ENCODE results near the gene PNMA6A.
"Not testable (repeated sequence)": the region's sequence is repeated elsewhere in the genome, so short reads cannot be mapped to it uniquely, and the experiment has no call there.

PNMA6A gene

DNA sequence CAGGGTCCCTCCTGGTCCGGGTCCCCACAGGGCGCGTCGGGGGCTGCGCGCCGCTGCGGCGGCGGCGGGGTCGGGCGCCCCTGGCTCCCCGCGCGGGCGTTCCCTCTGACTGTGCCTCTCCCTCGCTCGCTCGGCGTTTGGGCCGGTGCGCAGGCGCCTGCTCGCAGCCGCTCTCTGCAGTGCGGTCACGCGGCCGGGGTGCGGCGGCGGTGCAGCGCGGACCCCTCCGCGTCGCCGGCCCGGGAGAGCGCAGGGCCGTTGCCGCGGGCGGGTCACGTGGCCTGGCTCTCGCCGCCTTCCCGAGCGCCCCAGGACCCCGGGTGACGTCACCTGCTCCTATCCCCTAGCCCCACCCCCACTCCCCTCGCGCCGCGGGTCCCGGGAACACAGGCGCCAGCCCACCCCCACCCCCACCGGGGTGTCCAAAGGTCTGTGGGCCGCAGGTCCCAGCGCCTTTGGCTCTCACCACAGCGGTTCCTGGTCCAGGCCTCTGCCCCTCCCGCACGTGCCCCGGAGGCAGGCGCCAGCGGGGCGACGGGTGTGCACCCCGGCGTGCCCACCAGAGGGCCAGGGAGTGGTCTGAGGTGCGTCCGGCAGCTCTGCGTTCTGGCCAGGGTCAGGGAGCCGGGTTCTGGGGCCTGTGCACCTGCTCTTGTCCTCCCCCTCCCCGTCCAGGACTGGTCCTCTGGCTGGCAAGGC lies 5.3 kb downstream of the PNMA6A start:
- DNase-seq = not testable (repeated sequence)

DNA sequence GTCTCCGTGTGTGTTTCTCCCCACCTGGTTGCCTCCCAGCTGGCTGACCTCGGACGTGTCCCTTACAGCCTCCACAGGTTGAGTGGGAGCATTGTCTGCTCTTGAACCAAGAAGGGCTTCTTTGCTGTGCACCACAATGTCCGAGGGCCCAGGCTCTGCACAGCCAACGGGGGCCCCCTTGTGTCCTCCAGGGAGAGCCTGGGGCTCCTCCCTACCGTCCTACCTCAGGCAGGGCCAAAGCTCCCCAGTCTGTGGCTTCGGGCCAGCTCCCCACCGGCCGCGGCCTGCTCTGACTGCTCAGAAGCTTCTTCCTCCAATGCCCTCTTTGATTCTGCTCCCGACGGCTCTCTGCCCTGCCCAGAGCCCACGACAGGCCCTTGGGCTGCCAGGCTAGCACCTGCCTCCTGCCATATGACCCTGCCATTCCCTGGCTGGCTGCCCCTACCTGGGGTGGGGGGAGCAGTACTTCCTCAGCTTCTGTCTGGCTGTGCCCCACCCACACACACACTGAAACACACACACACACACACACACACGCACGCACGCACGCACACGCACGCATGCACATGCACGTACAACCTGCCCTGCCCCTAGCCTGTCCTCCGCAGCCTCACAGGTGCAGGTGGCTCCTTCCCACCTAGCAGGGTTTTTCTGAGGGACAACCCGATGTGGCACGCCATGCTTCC lies 11.1 kb downstream of the PNMA6A start:
- not testable (repeated sequence) for DNase-seq

GRCh38 chrX:153102418-153102817 lies 30.2 kb downstream of the PNMA6A start:
- DNase-seq = no peak

- not testable (repeated sequence) for DNase-seq
These were observed 32.7 kb downstream of the PNMA6A start for GRCh38 chrX:153104959-153105358.

DNA sequence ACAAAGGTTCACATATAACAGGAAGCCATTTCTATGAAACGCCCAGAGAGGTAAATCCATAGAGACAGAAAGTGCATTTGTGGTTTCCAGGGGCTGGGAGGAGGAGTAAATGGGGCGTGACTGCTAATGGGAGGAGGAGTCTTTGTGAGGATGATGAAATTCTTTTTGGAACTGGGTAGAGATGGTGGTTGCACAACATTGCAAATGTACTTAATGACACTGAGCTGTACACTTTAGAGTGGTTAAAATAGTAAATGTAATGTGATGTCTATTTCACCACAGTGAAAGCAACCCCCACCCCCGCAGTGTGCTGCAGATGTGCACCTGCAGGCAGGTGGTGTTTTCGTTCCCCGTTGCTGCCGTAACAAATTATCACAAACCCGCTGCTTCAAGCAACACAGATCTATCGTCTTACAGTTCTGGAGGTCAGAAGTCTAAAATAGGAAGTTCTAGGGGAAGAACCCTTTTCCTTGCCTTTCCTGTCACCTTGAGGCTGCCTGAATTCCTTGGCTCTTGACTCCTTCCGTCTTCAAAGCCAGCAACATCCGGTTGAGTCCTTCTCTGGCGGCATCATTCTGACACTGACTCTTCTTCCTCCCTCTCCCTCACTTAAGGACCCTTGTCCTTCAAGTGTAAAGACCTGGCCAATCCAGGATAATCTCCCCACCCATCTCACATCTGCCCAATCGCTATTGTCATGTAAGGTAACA lies 34.0 kb downstream of the PNMA6A start:
- DNase-seq = not testable (repeated sequence)

DNA sequence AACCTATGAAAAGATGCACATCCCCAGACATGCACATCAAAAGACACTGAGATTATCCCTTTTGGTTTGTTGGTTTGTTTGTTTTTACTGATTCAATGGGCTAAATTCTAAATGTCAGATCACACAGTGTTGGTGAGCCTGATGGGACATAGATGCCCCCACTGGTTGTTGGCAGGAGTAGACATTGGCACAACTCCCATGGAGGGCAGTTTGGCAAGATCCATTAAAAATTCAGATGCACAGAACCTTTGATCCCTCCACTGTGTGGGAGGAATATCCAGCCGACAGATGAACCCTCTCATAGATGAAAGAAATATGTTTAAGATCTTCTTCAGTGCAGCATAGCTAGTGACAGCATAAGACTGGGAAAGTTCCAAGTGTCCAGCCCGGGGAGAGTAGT lies 38.5 kb downstream of the PNMA6A start:
- not testable (repeated sequence) for DNase-seq

- not testable (repeated sequence) for DNase-seq
These were observed 41.6 kb downstream of the PNMA6A start for GRCh38 chrX:153113851-153114250.

DNA sequence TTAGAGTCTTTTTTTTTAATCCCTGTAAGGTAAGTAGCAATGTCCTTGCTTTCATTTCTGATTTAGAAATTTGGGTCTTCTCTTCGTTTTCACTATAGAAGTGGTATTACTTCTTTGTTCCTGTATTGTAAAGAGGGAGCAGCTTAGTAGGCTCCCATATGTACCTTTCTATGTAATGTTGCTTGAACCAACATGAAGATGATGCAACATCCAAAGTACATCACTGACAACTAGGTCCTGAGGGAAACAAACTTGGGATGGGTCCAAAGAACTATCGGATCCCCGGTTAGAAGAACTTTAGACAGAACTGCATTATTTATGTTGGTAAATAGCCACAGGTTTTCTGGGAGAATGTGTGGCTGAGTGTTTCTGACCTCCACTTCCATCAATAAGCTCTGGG lies 45.5 kb downstream of the PNMA6A start:
- not testable (repeated sequence) for DNase-seq

DNA sequence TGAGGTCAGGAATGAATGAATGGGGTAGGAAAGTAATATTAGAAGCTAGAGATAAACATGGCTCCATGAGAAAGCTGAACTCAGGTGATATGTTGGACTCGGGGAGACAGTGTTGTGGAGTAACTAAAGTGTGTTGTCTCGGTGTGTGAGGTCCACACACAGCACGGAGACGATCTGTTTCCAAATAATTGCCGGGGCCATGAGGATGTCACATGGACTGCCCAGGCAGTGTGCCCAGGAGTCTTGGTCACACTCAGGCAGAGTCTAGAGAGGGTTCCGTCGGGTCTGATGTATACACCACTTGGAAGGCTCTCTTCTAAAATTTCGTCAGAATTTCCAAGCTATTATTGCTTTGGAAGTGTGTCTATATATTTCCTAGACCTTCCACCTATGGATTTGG lies 48.0 kb downstream of the PNMA6A start:
- DNase-seq = not testable (repeated sequence)

- DNase-seq = not testable (repeated sequence)
These were observed 51.2 kb downstream of the PNMA6A start for GRCh38 chrX:153123468-153123867.
